ENCODE results near the gene SBNO1. TPM values are rescaled to one million over a fixed set of nuclear protein-coding genes. Genes with fewer than 3 reads are reported as not detected.
A peak's percentile ranks its signal among the peaks of the same experiment; 100 is the strongest.
"Not testable (repeated sequence)": the region's sequence is repeated elsewhere in the genome, so short reads cannot be mapped to it uniquely, and the experiment has no call there.

Gene SBNO1
- total RNA-seq, 1 donor from 2014 or later, result 11.5 TPM

GRCh38 chr12:123389560-123390351 is 25.1 kb upstream of the SBNO1 start:
- no peaks in the 10 kb centered on the region for H3K27me3 ChIP-seq (ENCODE audit: control insufficient read depth in 3 of 3, insufficient read depth in 3 of 3, low read length in 3 of 3)
- peaks cover 37 to 51% (median 38%) of the 10 kb centered on the region in 3 donors for H3K4me1 ChIP-seq (ENCODE audit: control insufficient read depth in 3 of 3, insufficient read depth in 3 of 3, low read length in 3 of 3)
- peak overlapping the region; percentile 65 to 75 (median 74) for H3K4me3 ChIP-seq (ENCODE audit: low read length in 3 of 3)
- peaks cover 25 to 30% (median 29%) of the 10 kb centered on the region in 3 donors for H3K36me3 ChIP-seq (ENCODE audit: control insufficient read depth in 3 of 3, insufficient read depth in 3 of 3, low read length in 3 of 3)
- peak overlapping the region; percentile 89 for H3K27ac ChIP-seq (ENCODE audit: low read depth, low read length)
- H3K9ac ChIP-seq (ENCODE audit: low read depth in 1 of 3, low read length in 3 of 3), result peak overlapping the region; percentile 76 to 91 (median 81)
- H3K9me3 ChIP-seq (ENCODE audit: control insufficient read depth in 3 of 3, low read length in 3 of 3), result no peaks in the 10 kb centered on the region

GRCh38 chr12:123388951-123389559 is 24.4 kb upstream of the SBNO1 start:
- Histone ChIP-seq H3K27ac (ENCODE audit: low read depth, low read length) (peak overlapping the region; percentile 89), H3K9ac (ENCODE audit: low read depth in 1 of 3, low read length in 3 of 3) (peak overlapping the region in 1 of 3 donors; percentile 91), H3K4me3 (ENCODE audit: low read length in 3 of 3) (peak overlapping the region in 2 of 3 donors; percentile 74 to 75), H3K27me3 (ENCODE audit: control insufficient read depth in 3 of 3, insufficient read depth in 3 of 3, low read length in 3 of 3) (no peaks in the 10 kb centered on the region), H3K4me1 (ENCODE audit: control insufficient read depth in 3 of 3, insufficient read depth in 3 of 3, low read length in 3 of 3) (peaks cover 41 to 50% (median 42%) of the 10 kb centered on the region in 3 donors), H3K36me3 (ENCODE audit: control insufficient read depth in 3 of 3, insufficient read depth in 3 of 3, low read length in 3 of 3) (peaks cover 18 to 24% (median 23%) of the 10 kb centered on the region in 3 donors), H3K9me3 (ENCODE audit: control insufficient read depth in 3 of 3, low read length in 3 of 3) (no peaks in the 10 kb centered on the region)

- peak overlapping the region; percentile 76 to 81 (median 79) for H3K4me3 ChIP-seq (ENCODE audit: low read length in 3 of 3)
- peak overlapping the region; percentile 65 to 82 (median 79) for H3K9ac ChIP-seq (ENCODE audit: low read depth in 1 of 3, low read length in 3 of 3)
- H3K4me1 ChIP-seq (ENCODE audit: control insufficient read depth in 3 of 3, insufficient read depth in 3 of 3, low read length in 3 of 3), result peaks cover 41 to 50% (median 42%) of the 10 kb centered on the region in 3 donors
- H3K27me3 ChIP-seq (ENCODE audit: control insufficient read depth in 3 of 3, insufficient read depth in 3 of 3, low read length in 3 of 3), result no peaks in the 10 kb centered on the region
- H3K9me3 ChIP-seq (ENCODE audit: control insufficient read depth in 3 of 3, low read length in 3 of 3), result no peaks in the 10 kb centered on the region
- H3K36me3 ChIP-seq (ENCODE audit: control insufficient read depth in 3 of 3, insufficient read depth in 3 of 3, low read length in 3 of 3), result peaks cover 17 to 20% (median 20%) of the 10 kb centered on the region in 3 donors
- peak overlapping the region; percentile 92 for H3K27ac ChIP-seq (ENCODE audit: low read depth, low read length)
These were observed 23.7 kb upstream of the SBNO1 start for GRCh38 chr12:123388177-123388950.

- peaks cover 15 to 17% (median 16%) of the 10 kb centered on the region in 3 donors for H3K36me3 ChIP-seq (ENCODE audit: control insufficient read depth in 3 of 3, insufficient read depth in 3 of 3, low read length in 3 of 3)
- H3K27ac ChIP-seq (ENCODE audit: low read depth, low read length), result peak overlapping the region; percentile 92
- no peaks in the 10 kb centered on the region for H3K27me3 ChIP-seq (ENCODE audit: control insufficient read depth in 3 of 3, insufficient read depth in 3 of 3, low read length in 3 of 3)
- peak overlapping the region; percentile 65 to 82 (median 79) for H3K9ac ChIP-seq (ENCODE audit: low read depth in 1 of 3, low read length in 3 of 3)
- peaks cover 42 to 50% (median 43%) of the 10 kb centered on the region in 3 donors for H3K4me1 ChIP-seq (ENCODE audit: control insufficient read depth in 3 of 3, insufficient read depth in 3 of 3, low read length in 3 of 3)
- no peaks in the 10 kb centered on the region for H3K9me3 ChIP-seq (ENCODE audit: control insufficient read depth in 3 of 3, low read length in 3 of 3)
- H3K4me3 ChIP-seq (ENCODE audit: low read length in 3 of 3), result peak overlapping the region; percentile 76 to 81 (median 79)
These were observed 23.0 kb upstream of the SBNO1 start for GRCh38 chr12:123387508-123388176.

GRCh38 chr12:123385536-123385935 is 20.9 kb upstream of the SBNO1 start:
- not testable (repeated sequence) for H3K4me3 ChIP-seq (ENCODE audit: low read length in 3 of 3); H3K36me3 ChIP-seq (ENCODE audit: control insufficient read depth in 3 of 3, insufficient read depth in 3 of 3, low read length in 3 of 3); H3K9me3 ChIP-seq (ENCODE audit: control insufficient read depth in 3 of 3, low read length in 3 of 3); H3K9ac ChIP-seq (ENCODE audit: low read depth in 1 of 3, low read length in 3 of 3); H3K27ac ChIP-seq (ENCODE audit: low read depth, low read length); H3K27me3 ChIP-seq (ENCODE audit: control insufficient read depth in 3 of 3, insufficient read depth in 3 of 3, low read length in 3 of 3)
- H3K4me1 ChIP-seq (ENCODE audit: control insufficient read depth in 3 of 3, insufficient read depth in 3 of 3, low read length in 3 of 3), result peaks cover 25 to 32% (median 28%) of the 10 kb centered on the region in 3 donors

GRCh38 chr12:123384994-123385376 is 20.3 kb upstream of the SBNO1 start:
- Histone ChIP-seq H3K36me3 (ENCODE audit: control insufficient read depth in 3 of 3, insufficient read depth in 3 of 3, low read length in 3 of 3) (no peaks in the 10 kb centered on the region), H3K4me1 (ENCODE audit: control insufficient read depth in 3 of 3, insufficient read depth in 3 of 3, low read length in 3 of 3) (peaks cover 20 to 26% (median 23%) of the 10 kb centered on the region in 3 donors), H3K9me3 (ENCODE audit: control insufficient read depth in 3 of 3, low read length in 3 of 3) (no peaks in the 10 kb centered on the region), H3K4me3 (ENCODE audit: low read length in 3 of 3) (peak overlapping the region; percentile 73 to 80 (median 78)), H3K27ac (ENCODE audit: low read depth, low read length) (no peak overlapping the region), H3K9ac (ENCODE audit: low read depth in 1 of 3, low read length in 3 of 3) (peak overlapping the region; percentile 70 to 85 (median 82)), H3K27me3 (ENCODE audit: control insufficient read depth in 3 of 3, insufficient read depth in 3 of 3, low read length in 3 of 3) (no peaks in the 10 kb centered on the region)

- Histone ChIP-seq H3K27ac (ENCODE audit: low read depth, low read length) (peak overlapping the region; percentile 82), H3K9me3 (ENCODE audit: control insufficient read depth in 3 of 3, low read length in 3 of 3) (no peaks in the 10 kb centered on the region)
These were observed 19.8 kb upstream of the SBNO1 start for GRCh38 chr12:123384318-123384993.

GRCh38 chr12:123382684-123383083 is 18.0 kb upstream of the SBNO1 start:
- H3K9me3 ChIP-seq (ENCODE audit: control insufficient read depth in 3 of 3, low read length in 3 of 3), result no peaks in the 10 kb centered on the region
- H3K27ac ChIP-seq (ENCODE audit: low read depth, low read length), result no peak overlapping the region
- H3K4me1 ChIP-seq (ENCODE audit: control insufficient read depth in 3 of 3, insufficient read depth in 3 of 3, low read length in 3 of 3), result peaks cover 9 to 15% (median 13%) of the 10 kb centered on the region in 3 donors
- no peaks in the 10 kb centered on the region for H3K36me3 ChIP-seq (ENCODE audit: control insufficient read depth in 3 of 3, insufficient read depth in 3 of 3, low read length in 3 of 3)
- H3K4me3 ChIP-seq (ENCODE audit: low read length in 3 of 3), result no peak overlapping the region
- H3K27me3 ChIP-seq (ENCODE audit: control insufficient read depth in 3 of 3, insufficient read depth in 3 of 3, low read length in 3 of 3), result no peaks in the 10 kb centered on the region
- no peak overlapping the region for H3K9ac ChIP-seq (ENCODE audit: low read depth in 1 of 3, low read length in 3 of 3)

More at GRCh38 chr12:123384318-123384993, 19.8 kb upstream of the SBNO1 start:
- Histone ChIP-seq H3K27me3 (ENCODE audit: control insufficient read depth in 3 of 3, insufficient read depth in 3 of 3, low read length in 3 of 3) (no peaks in the 10 kb centered on the region), H3K4me3 (ENCODE audit: low read length in 3 of 3) (peak overlapping the region; percentile 73 to 80 (median 78)), H3K4me1 (ENCODE audit: control insufficient read depth in 3 of 3, insufficient read depth in 3 of 3, low read length in 3 of 3) (peaks cover 17 to 23% (median 22%) of the 10 kb centered on the region in 3 donors), H3K9ac (ENCODE audit: low read depth in 1 of 3, low read length in 3 of 3) (peak overlapping the region; percentile 70 to 85 (median 82)), H3K36me3 (ENCODE audit: control insufficient read depth in 3 of 3, insufficient read depth in 3 of 3, low read length in 3 of 3) (no peaks in the 10 kb centered on the region)

- no peak overlapping the region for H3K9ac ChIP-seq (ENCODE audit: low read depth in 1 of 3, low read length in 3 of 3)
- H3K4me3 ChIP-seq (ENCODE audit: low read length in 3 of 3), result no peak overlapping the region
- no peaks in the 10 kb centered on the region for H3K27me3 ChIP-seq (ENCODE audit: control insufficient read depth in 3 of 3, insufficient read depth in 3 of 3, low read length in 3 of 3)
- H3K4me1 ChIP-seq (ENCODE audit: control insufficient read depth in 3 of 3, insufficient read depth in 3 of 3, low read length in 3 of 3), result peaks cover under 1 to 2% (median under 1%) of the 10 kb centered on the region in 3 donors
- no peaks in the 10 kb centered on the region for H3K36me3 ChIP-seq (ENCODE audit: control insufficient read depth in 3 of 3, insufficient read depth in 3 of 3, low read length in 3 of 3)
- no peaks in the 10 kb centered on the region for H3K9me3 ChIP-seq (ENCODE audit: control insufficient read depth in 3 of 3, low read length in 3 of 3)
- H3K27ac ChIP-seq (ENCODE audit: low read depth, low read length), result no peak overlapping the region
These were observed 14.7 kb upstream of the SBNO1 start for GRCh38 chr12:123379391-123379790.

Measured in skeletal muscle tissue (tissue), 4 donors.